AG09309 (cell line): ENCODE data around the gene ENAH.

Source experiments
- DNase-seq: peaks from one replicate; pipeline ENCODE4 v3.0.0-alpha.2; 2010; ENCODE audit warnings: low read depth
- H3K4me3 ChIP-seq: 2 replicates; pipeline ENCODE4 v1.5.1; 2011; ENCODE audit warnings: mild to moderate bottlenecking, low read depth, low read length, moderate library complexity; ENCODE audit not compliant: control insufficient read depth
- TF ChIP-seq, protein P1 (sequence below): IDR thresholded peaks from 2 replicates; pipeline ENCODE4 v1.5.1; 2011; ENCODE audit warnings: mild to moderate bottlenecking, low read depth, low read length, inconsistent platforms; ENCODE audit not compliant: insufficient read depth, control insufficient read depth; ENCODE audit errors: missing control alignments

The ENAH gene

DNA sequence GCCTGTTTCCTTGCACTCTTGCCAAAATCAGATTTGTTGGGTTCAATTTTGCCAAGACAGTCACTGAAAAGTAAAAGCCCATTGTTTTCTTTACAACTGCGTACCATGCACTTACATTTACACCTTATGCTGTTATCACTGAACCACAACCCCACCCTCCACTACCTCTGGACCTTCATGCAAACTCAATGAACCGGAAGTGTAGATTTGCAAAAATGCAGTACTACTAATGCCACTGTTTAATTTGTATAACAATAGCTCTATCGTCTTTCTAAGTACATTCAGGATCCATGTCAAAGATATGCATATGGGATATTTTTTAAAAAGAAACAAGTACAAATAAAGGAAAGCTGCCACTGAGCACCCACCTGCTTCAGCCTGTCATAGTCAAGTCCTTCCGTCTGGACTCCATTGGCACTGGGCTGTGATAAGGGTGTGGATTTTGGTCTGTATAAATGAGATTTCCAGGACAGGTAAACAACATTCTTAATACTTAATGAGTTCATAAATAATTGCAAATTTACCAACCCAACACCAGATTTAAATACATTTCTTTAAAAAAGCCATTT lies 152.2 kb downstream of the ENAH start:
- TF ChIP-seq, protein P1, sequence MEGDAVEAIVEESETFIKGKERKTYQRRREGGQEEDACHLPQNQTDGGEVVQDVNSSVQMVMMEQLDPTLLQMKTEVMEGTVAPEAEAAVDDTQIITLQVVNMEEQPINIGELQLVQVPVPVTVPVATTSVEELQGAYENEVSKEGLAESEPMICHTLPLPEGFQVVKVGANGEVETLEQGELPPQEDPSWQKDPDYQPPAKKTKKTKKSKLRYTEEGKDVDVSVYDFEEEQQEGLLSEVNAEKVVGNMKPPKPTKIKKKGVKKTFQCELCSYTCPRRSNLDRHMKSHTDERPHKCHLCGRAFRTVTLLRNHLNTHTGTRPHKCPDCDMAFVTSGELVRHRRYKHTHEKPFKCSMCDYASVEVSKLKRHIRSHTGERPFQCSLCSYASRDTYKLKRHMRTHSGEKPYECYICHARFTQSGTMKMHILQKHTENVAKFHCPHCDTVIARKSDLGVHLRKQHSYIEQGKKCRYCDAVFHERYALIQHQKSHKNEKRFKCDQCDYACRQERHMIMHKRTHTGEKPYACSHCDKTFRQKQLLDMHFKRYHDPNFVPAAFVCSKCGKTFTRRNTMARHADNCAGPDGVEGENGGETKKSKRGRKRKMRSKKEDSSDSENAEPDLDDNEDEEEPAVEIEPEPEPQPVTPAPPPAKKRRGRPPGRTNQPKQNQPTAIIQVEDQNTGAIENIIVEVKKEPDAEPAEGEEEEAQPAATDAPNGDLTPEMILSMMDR = no peak
- DNase-seq = no peak

DNA sequence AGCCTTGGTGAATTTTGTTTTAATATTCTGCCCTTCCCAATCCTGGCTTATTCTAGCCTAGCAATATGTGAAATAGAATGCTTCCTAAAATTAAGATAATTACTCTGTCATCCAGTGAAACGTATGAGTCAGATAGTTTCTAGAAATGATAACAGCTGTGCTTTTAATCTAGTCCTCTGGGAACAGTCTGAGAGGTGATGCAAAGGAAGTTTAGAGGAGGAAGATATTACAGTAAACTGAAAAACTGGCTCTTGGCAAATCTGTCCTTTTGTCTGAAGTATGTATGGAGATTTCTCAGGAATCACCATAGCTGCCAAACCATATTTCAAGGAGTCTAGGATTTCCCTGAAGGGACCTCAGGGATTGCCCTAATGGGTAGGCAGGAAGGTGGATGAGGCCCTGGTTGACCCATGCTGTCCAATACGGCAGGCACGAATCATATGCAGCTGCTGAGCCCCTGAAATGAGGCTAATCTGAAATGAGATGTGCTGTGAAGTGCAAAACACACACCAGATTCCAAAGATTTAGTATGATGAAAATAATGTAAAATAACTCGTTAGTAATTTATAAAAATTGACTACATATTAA lies 154.3 kb downstream of the ENAH start:
- TF ChIP-seq, protein P1 = no peak
- no peak overlapping the region for H3K4me3 ChIP-seq
- no peak for DNase-seq

More for the DNA sequence above, 152.2 kb downstream of the ENAH start:
- H3K4me3 ChIP-seq = no peak overlapping the region

DNA sequence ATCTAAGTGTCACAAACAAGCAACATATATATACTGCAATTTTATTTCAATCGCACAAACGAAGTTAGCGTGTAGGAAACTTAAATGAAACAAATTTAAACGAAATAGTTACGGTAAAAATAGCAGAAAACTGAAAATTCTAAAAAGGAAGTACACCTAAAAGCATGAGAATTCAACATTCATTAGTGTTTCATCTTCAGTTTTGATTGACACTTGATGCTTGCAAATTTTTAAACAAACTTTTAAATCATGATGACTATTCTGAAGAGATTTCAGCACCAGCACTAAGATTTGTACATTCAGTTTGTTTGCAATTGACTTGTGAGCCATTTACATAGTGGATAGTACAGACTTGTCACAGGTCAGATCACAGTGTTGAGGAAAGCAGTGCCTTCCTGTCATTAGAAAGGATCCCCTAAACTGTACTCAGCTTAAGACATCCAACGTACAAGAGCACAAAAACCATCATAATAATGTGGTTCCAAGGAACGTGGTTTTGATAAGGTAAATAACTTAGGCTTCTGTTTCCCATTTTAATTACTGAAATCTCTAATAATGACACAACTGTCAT lies 158.0 kb downstream of the ENAH start:
- DNase-seq = no peak
- TF ChIP-seq, protein P1 = no peak
- no peak overlapping the region for H3K4me3 ChIP-seq

DNA sequence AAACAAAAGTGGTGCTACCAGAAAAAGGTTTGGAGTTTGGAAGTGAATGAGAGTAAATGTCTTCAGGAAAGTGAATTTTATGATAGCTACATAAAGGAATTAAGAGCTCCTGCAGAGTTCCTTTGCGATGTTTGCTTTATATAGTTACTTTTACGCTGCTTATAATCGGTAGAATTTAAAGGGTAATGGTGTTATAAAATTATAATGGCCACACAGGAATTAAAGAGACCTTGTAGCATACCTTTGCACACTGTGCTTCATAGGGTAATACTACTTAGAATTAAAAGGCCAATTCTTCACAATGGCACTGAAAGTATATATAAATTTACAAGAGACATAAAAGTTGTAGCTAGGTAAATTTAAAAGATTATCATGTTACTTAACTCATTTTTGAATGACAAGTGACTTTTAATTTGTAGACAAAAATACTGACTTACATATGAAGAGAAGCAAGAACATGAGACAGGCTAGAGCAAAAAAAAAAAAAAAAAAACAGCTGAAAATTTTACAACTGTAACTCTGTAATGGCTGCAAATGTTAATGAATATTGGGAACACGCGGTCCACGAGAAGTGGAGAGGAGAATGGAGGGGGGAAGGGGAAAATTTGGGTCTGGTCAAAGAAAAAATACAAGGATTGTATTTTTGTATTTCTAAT lies 159.2 kb downstream of the ENAH start:
- no peak overlapping the region for H3K4me3 ChIP-seq
- TF ChIP-seq, protein P1 = no peak
- DNase-seq = no peak

DNA sequence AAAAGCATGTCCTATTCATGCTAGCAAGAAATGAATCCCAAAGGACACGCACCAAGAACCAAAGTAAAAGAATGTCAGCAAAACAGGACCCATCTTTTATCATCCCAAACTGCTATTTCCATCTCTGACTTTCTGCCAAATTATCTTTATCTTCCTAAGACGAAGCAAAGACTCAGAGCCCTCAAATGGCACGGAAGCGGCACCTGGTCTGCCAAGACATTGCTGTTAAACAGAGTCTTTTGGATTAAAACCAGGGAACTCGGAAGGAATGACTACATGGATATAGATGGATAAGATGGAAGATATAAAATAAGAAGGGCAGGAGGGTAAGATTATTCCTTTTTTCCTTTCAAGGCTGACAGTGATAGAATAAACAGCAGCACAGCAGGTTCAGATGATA lies 164.2 kb downstream of the ENAH start:
- H3K4me3 ChIP-seq = no peak overlapping the region
- DNase-seq = no peak
- TF ChIP-seq, protein P1 = no peak

DNA sequence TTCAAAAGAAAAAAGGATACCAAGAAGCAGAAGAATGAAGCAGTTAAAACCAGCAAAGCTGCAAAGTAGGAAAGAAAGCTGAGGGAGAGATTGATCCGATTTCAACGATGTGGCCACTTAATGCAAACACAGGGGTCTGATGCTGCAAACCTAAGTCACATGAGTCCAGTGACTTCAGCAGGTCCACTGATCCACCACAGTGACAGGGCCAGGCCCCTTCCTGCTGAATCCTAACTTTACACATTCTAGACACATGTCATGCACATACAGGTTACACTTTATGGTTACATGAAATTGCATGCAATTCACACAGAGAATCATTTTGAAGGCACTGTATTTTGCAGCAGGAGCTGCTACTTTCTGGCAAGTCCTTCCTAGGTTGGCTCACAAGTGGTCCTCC lies 166.1 kb downstream of the ENAH start:
- H3K4me3 ChIP-seq = no peak overlapping the region
- TF ChIP-seq, protein P1 = no peak
- no peak for DNase-seq
